Measurements from ENCODE around the gene SENP1.
"Not testable (repeated sequence)": the region's sequence is repeated elsewhere in the genome, so short reads cannot be mapped to it uniquely, and the experiment has no call there.

DNA sequence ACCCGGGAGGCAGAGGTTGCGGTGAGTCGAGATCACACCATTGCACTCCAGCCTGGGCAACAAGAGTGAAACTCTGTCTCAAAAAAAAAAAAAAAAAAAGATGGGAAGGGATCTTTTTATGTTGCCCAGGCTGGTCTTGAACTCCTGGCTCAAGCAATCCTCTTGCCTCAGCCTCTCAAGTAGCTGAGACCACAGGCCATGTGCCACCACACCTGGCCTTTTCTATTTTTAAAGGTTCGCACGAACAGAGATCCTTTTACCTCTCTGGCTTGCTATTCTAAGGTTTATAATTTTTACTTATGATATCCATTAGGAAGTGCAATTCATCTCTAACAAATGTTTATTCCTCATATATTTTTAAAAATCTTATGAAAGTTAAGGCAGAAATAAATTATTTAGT is 19.7 kb upstream of the SENP1 start:
- TF ChIP-seq, protein P1, sequence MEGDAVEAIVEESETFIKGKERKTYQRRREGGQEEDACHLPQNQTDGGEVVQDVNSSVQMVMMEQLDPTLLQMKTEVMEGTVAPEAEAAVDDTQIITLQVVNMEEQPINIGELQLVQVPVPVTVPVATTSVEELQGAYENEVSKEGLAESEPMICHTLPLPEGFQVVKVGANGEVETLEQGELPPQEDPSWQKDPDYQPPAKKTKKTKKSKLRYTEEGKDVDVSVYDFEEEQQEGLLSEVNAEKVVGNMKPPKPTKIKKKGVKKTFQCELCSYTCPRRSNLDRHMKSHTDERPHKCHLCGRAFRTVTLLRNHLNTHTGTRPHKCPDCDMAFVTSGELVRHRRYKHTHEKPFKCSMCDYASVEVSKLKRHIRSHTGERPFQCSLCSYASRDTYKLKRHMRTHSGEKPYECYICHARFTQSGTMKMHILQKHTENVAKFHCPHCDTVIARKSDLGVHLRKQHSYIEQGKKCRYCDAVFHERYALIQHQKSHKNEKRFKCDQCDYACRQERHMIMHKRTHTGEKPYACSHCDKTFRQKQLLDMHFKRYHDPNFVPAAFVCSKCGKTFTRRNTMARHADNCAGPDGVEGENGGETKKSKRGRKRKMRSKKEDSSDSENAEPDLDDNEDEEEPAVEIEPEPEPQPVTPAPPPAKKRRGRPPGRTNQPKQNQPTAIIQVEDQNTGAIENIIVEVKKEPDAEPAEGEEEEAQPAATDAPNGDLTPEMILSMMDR (IDR thresholded peaks at IDR 0.05) = not testable (repeated sequence)
- not testable (repeated sequence) for TF ChIP-seq ZFX (IDR thresholded peaks at IDR 0.05; ENCODE audit: borderline replicate concordance)
